Measurements from ENCODE around the gene TMEM250.
A peak's percentile ranks its signal among the peaks of the same experiment; 100 is the strongest.

The TMEM250 gene

GRCh38 chr9:136096505-136097001 is 22.1 kb downstream of the TMEM250 start:
- TF ChIP-seq CTCF (IDR thresholded peaks at IDR 0.05) = no peak

- no peak for TF ChIP-seq CTCF (IDR thresholded peaks at IDR 0.05)
Measured at GRCh38 chr9:136095070-136096058, 23.3 kb downstream of the TMEM250 start, which contains the start of gene NACC2. Gene NACC2 (minus strand): TSS chr9:136095289. CDS start chr9:136050521, 44,768 bp downstream.

- no peak for TF ChIP-seq CTCF (IDR thresholded peaks at IDR 0.05)
Measured at GRCh38 chr9:136093995-136094881, 24.4 kb downstream of the TMEM250 start.

- TF ChIP-seq CTCF (IDR thresholded peaks at IDR 0.05) = no peak
Measured at GRCh38 chr9:136093346-136093986, 25.2 kb downstream of the TMEM250 start.

- 0 out of 2 replicates have a peak, but pooled peaks have one; percentile 16 for TF ChIP-seq CTCF (IDR thresholded peaks at IDR 0.05)
Measured at GRCh38 chr9:136092741-136093140, 25.9 kb downstream of the TMEM250 start.

- no peak for TF ChIP-seq CTCF (IDR thresholded peaks at IDR 0.05)
Measured at GRCh38 chr9:136092353-136092650, 26.4 kb downstream of the TMEM250 start.

Measured in LNCAP (cell line).